Activated CD4-positive, alpha-beta T cell treated with anti-CD3 and anti-CD28 coated beads, Interleukin-2, amount 10 ng/mL, durations not matched to agents 24 days and 14 days (primary cell): ENCODE measurements around the gene MICU1. TPM values are rescaled to one million over a fixed set of nuclear protein-coding genes. Genes with fewer than 3 reads are reported as not detected.
"Not testable (repeated sequence)": the region's sequence is repeated elsewhere in the genome, so short reads cannot be mapped to it uniquely, and the experiment has no call there.

Source experiments
- DNase-seq: peaks from one replicate; pipeline ENCODE4 v3.0.0; 2022
- H3K27ac Mint-ChIP-seq: one replicate; pipeline ENCODE4 v1.8.0; 2022; ENCODE audit warnings: mild to moderate bottlenecking, mixed read lengths
- H3K27me3 Mint-ChIP-seq: one replicate; pipeline ENCODE4 v1.8.0; 2022; ENCODE audit warnings: mixed read lengths
- H3K36me3 Mint-ChIP-seq: one replicate; pipeline ENCODE4 v1.8.0; 2022; ENCODE audit warnings: low read depth, mild to moderate bottlenecking, mixed read lengths
- H3K4me1 Mint-ChIP-seq: one replicate; pipeline ENCODE4 v1.8.0; 2021; ENCODE audit warnings: mixed read lengths
- H3K4me3 Mint-ChIP-seq: one replicate; pipeline ENCODE4 v1.8.0; 2022; ENCODE audit warnings: mild to moderate bottlenecking, moderate library complexity, mixed read lengths
- H3K9me3 Mint-ChIP-seq: one replicate; pipeline ENCODE4 v1.8.0; 2021; ENCODE audit warnings: mixed read lengths
- intact Hi-C: fragments of 100-400 bp; cut with micrococcal nuclease; formaldehyde crosslinking; loops from one replicate; pipeline ENCODE4 v1.15.1; 2023
- total RNA-seq: library from RNA; stranded (reverse); gene quantifications from 2 replicates; pipeline ENCODE4 v1.2.3, GENCODE V29; 2022

The MICU1 gene
- total RNA-seq, 1 donor from 2014 or later = 36.1 TPM

DNA sequence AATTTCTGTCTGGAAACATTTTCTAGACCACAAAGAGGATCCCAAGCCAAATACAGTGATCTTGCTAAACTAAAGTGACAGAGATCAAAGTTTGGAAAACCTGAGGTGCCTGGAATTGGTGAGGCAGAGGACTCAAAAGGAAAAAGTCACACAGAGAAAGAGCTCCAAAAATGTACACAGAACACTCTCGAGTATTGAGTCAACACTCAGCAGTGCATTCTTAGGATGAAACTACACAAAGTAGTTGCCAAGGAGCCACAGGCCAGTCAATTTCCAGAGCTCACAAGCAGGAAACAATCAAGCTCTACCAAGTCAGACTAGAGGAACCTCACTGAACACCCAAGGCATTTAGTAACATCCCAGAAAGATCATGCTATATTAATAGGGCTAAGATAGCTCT is 61.3 kb downstream of the MICU1 start:
- peak; percentile 61 for DNase-seq
- Mint-ChIP-seq H3K27me3 (no peaks in the 10 kb centered on the region), H3K9me3 (peaks cover 9% of the 10 kb centered on the region), H3K4me1 (peaks cover 41% of the 10 kb centered on the region), H3K4me3 (no peak overlapping the region), H3K27ac (peak overlapping the region; percentile 83), H3K36me3 (peaks cover 49% of the 10 kb centered on the region)
- intact Hi-C loops = loop anchor here (2.0 to 5.0 kb wide), 3 partner anchors 128 to 603 kb away; partner anchors contain the start of genes ECD, FAM149B1 and MCU

DNA sequence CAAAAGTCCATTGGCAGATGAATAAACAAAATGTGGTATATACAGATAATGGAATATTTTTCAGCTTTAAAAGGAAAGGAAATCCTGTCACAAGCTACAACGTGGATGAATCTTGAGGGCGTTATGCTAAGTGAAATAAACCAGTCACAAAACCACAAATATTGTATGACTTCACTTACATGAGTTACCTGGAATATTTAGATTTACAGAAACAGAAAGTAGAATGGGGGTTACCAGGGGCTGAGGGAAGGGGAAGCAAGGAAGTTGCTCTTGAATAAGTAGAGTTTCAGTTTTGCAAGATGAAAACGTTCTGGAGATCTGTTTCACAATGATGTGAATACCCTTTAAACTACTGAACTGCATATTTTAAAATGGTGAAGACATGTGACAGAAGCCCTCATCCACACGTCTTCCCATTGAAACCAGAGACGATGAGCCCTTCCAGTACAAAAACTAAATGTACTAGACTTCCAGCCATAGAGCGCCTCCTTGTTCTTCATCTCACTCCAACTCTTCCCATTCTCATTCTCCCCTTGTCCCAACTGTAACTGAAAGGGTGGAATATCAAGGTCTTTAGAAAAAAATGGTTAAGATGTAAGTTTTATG is 62.4 kb downstream of the MICU1 start:
- peaks cover 41% of the 10 kb centered on the region for H3K4me1 Mint-ChIP-seq
- H3K36me3 Mint-ChIP-seq = peaks cover 53% of the 10 kb centered on the region
- no peaks in the 10 kb centered on the region for H3K27me3 Mint-ChIP-seq
- H3K27ac Mint-ChIP-seq = peak overlapping the region; percentile 96
- intact Hi-C loops = loop anchor here (1.0 to 5.0 kb wide), 4 partner anchors 63 to 604 kb away; partner anchors contain the start of genes ECD, FAM149B1 and MICU1
- DNase-seq = peak; percentile 79
- H3K9me3 Mint-ChIP-seq = peaks cover 9% of the 10 kb centered on the region
- H3K4me3 Mint-ChIP-seq = peak overlapping the region; percentile 75

DNA sequence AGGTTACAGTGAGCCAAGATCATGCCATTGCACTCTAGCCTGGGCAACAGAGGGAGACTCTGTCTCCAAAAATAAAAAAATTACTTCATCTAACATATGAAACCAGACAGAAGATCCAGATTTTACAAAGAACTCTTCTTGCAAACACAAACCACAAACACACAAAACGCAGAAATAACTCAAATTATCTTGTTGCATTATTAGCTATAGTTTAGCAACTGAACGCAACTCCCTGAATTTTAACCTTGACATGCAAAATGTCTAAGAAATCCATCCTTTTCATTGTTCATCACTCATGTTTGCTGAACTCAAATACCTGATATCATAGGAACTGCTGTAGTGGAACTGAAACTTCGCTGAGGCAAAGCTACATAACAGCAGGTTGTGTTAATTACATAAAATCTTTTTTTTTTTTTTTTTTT is 64.1 kb downstream of the MICU1 start:
- intact Hi-C loops = loop anchor here (2.0 to 5.0 kb wide), 3 partner anchors 199 to 606 kb away; partner anchors contain the start of genes ECD and FAM149B1
- H3K27me3 Mint-ChIP-seq = no peaks in the 10 kb centered on the region
- peaks cover 9% of the 10 kb centered on the region for H3K9me3 Mint-ChIP-seq
- no peak overlapping the region for H3K4me3 Mint-ChIP-seq
- peaks cover 58% of the 10 kb centered on the region for H3K36me3 Mint-ChIP-seq
- H3K4me1 Mint-ChIP-seq = peaks cover 36% of the 10 kb centered on the region
- no peak for DNase-seq
- peak overlapping the region; percentile 29 for H3K27ac Mint-ChIP-seq

DNA sequence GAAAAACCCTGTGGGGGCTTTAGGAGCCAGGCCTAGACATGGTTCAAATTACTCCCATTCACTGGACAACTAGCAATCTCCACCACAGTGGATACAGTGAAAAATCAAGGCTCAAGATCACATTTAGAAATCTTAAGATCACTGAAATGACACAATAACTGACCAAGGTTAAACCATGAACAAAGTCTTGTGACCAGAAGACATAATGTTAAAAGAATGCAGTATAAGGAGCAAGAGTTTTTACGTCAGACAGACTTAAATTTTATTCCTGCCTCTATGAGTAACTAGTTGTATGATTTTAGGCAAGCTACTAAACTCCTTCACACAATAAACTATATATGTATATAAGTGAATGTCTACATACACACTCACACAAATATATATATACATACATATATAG is 68.5 kb downstream of the MICU1 start:
- Mint-ChIP-seq H3K9me3 (no peaks in the 10 kb centered on the region), H3K27me3 (no peaks in the 10 kb centered on the region), H3K36me3 (peaks cover 31% of the 10 kb centered on the region), H3K27ac (no peak overlapping the region), H3K4me1 (peaks cover 12% of the 10 kb centered on the region), H3K4me3 (no peak overlapping the region)
- intact Hi-C loops = no loop called here
- DNase-seq = no peak

DNA sequence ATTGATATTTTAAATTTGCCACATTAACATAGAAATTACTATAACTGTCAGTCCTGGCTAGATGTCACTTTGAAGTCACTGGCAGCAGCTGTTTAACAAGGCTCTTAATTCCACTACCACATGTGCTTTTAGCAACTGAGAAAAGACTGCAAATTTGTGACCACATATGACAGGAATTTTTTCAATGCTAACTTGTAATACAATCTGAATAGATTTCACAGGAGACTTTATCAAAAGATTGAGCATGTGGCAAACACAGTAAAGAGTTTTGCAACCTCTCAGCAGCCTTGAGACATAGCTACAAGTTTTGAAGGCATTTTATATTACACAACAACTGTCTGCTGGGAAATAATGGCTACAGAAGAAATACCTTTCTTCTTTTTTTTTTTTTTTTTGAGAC is 73.0 kb downstream of the MICU1 start:
- H3K4me3 Mint-ChIP-seq = no peak overlapping the region
- intact Hi-C loops = no loop called here
- H3K9me3 Mint-ChIP-seq = no peaks in the 10 kb centered on the region
- peaks cover 26% of the 10 kb centered on the region for H3K36me3 Mint-ChIP-seq
- H3K27ac Mint-ChIP-seq = no peak overlapping the region
- no peak for DNase-seq
- no peaks in the 10 kb centered on the region for H3K4me1 Mint-ChIP-seq
- H3K27me3 Mint-ChIP-seq = no peaks in the 10 kb centered on the region

DNA sequence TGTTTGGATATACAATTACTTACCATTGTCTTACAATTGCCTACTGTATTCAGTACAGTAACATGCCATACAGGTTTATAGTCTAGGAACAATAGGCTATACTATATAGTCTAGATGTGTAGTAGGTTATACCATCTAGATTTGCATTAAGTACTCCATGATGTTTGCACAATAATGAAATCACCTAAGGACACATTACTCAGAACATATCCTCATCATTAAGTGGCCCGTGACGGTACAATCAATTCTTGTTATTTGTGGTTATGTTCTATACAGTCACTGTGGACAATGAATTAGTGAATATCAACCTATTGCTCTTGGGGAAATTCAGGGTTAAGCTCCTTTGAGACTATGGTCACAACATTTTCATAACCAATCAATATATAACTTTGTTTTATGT is 75.6 kb downstream of the MICU1 start:
- Mint-ChIP-seq H3K4me3 (no peak overlapping the region), H3K27ac (no peak overlapping the region), H3K36me3 (peaks cover 30% of the 10 kb centered on the region), H3K4me1 (no peaks in the 10 kb centered on the region), H3K27me3 (no peaks in the 10 kb centered on the region), H3K9me3 (no peaks in the 10 kb centered on the region)
- intact Hi-C loops = no loop called here
- no peak for DNase-seq

DNA sequence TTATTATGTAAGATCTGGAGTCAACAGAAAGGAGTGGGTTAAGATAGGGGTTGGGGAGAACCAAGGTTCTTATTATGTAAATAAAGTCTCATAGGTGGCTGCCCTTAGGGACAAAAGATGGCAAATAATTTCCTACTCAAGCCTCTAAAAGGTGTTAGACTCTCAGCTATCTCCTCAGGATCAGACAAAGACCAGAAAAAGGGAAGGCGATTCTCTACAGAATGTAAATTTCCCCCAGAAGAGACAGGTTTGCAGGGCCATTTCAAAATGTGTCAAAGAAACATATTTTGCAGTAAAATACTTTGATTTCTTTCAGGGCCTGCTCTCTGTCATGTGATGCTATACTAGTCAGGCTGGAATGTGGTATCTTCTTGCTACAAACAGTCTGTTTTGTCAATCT is 80.3 kb downstream of the MICU1 start:
- peaks cover 5% of the 10 kb centered on the region for H3K9me3 Mint-ChIP-seq
- peaks cover 41% of the 10 kb centered on the region for H3K36me3 Mint-ChIP-seq
- intact Hi-C loops = no loop called here
- H3K27ac Mint-ChIP-seq = no peak overlapping the region
- H3K4me3 Mint-ChIP-seq = no peak overlapping the region
- DNase-seq = no peak
- H3K27me3 Mint-ChIP-seq = no peaks in the 10 kb centered on the region
- H3K4me1 Mint-ChIP-seq = no peaks in the 10 kb centered on the region

DNA sequence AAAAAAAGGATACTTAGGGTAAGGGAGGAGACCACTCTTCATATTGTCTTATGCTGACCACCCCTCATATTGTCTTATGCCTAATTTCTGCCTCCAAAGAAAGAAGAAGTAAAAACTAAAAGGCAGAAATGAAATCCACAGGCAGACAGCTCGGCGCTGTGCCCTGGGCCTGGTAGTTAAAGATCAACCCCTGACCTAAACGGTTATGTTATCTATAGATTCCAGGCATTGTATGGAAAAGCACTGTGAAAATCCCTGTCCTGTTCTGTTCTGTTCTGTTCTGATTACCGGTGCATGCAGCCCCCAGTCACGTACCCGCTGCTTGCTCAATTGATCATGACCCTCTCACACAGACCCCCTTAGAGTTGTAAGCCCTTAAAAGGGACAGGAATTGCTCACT is 82.0 kb downstream of the MICU1 start:
- H3K27ac Mint-ChIP-seq, H3K27me3 Mint-ChIP-seq, H3K9me3 Mint-ChIP-seq, intact Hi-C loops, H3K4me3 Mint-ChIP-seq, DNase-seq, H3K4me1 Mint-ChIP-seq: not testable (repeated sequence)
- peaks cover 41% of the 10 kb centered on the region for H3K36me3 Mint-ChIP-seq

DNA sequence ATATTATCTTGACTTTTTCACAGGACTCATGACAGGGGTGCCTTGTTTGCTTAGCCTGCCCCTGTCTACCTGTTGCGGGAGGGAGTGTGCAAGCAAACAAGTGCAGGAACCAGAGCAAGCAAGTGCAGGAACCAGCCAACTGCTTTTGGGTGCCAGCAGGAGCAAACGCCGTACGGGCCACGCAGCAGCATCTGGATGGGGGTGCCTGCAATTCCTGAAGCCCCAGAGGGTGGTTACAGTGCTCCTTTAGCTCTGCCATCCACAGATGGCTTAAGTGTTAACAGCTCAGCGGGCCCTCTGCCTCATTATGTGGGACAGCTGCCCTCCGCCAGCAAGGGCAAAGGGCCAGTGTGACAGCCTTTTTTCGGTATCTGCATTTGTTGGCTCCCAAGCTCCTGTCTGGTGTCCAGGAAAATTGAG is 83.5 kb downstream of the MICU1 start:
- Mint-ChIP-seq H3K27me3 (no peaks in the 10 kb centered on the region), H3K4me1 (peaks cover 8% of the 10 kb centered on the region), H3K4me3 (no peak overlapping the region), H3K36me3 (peaks cover 33% of the 10 kb centered on the region), H3K27ac (no peak overlapping the region), H3K9me3 (peaks cover 5% of the 10 kb centered on the region)
- intact Hi-C loops = no loop called here
- no peak for DNase-seq

DNA sequence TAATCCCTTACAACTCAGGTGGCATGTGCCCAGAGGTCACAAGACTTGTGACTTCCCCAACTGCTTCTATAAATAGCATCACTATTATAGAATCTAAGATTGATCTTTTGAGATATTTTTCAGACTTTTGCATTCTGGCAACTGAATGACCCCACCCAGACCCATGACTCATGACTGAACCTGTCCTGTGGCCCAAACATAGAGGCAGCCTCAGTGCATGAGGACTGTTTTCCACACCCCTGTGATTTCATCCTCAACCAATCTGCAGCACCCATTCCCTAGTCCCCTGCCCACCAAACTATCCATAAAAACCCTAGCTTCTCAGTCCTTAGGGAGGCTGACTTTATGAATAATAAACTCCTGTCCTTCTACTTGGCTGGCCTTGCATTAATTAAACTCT is 84.5 kb downstream of the MICU1 start:
- peaks cover 10% of the 10 kb centered on the region for H3K4me1 Mint-ChIP-seq
- DNase-seq = no peak
- no peak overlapping the region for H3K4me3 Mint-ChIP-seq
- H3K27ac Mint-ChIP-seq = no peak overlapping the region
- intact Hi-C loops = no loop called here
- H3K36me3 Mint-ChIP-seq = peaks cover 31% of the 10 kb centered on the region
- peaks cover 5% of the 10 kb centered on the region for H3K9me3 Mint-ChIP-seq
- no peaks in the 10 kb centered on the region for H3K27me3 Mint-ChIP-seq

DNA sequence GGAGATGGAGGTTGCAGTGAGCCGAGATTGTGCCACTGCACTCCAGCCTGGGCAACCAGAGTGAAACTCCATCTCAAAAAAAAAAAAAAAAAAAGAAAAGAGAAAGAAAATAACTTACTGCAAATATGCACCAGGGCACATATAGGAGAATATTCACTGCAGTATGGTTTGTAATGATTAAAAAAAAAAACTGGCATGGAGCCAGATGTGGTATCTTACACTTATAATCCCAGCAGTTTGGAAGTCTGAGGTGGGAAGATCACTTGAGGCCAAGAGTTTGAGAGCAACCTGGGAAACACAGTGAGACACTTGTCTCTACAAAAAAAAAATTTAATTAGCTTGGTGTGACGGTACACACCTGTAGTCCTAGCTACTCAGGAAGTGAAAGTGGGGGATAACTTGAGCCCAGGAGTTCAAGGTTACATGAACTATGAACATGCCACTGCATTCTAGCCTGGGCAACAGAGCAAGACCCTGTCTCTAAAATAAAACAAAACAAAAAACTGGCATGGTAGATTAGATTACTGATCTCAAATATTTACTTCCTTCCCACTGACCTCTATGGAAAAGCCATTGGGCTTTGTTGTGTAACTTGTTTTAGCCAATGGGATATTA is 85.6 kb downstream of the MICU1 start:
- peaks cover 25% of the 10 kb centered on the region for H3K36me3 Mint-ChIP-seq
- H3K9me3 Mint-ChIP-seq = peaks cover 5% of the 10 kb centered on the region
- no peaks in the 10 kb centered on the region for H3K27me3 Mint-ChIP-seq
- H3K4me3 Mint-ChIP-seq = no peak overlapping the region
- H3K4me1 Mint-ChIP-seq = peaks cover 10% of the 10 kb centered on the region
- H3K27ac Mint-ChIP-seq = no peak overlapping the region
- intact Hi-C loops = no loop called here
- no peak for DNase-seq

DNA sequence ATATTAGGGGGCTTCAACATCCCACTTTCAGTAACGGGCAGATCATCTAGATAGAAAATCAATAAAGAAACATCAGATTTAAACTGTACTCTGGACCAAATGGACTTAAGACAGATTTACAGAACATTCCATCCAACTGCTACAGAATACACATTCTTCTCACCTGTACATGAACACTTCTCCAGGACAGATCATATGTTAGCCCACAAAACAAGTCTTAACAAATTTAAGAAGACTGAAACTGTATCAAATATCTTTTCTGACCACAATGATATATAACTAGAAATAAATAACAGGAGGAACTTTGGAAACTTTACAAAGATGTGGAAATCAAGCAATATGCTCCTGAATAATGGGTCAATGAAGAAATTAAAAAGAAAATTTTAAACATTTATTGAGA is 86.7 kb downstream of the MICU1 start:
- peaks cover 24% of the 10 kb centered on the region for H3K36me3 Mint-ChIP-seq
- H3K27ac Mint-ChIP-seq = no peak overlapping the region
- intact Hi-C loops = no loop called here
- peaks cover 5% of the 10 kb centered on the region for H3K9me3 Mint-ChIP-seq
- H3K4me3 Mint-ChIP-seq = no peak overlapping the region
- DNase-seq = no peak
- no peaks in the 10 kb centered on the region for H3K27me3 Mint-ChIP-seq
- peaks cover 10% of the 10 kb centered on the region for H3K4me1 Mint-ChIP-seq

DNA sequence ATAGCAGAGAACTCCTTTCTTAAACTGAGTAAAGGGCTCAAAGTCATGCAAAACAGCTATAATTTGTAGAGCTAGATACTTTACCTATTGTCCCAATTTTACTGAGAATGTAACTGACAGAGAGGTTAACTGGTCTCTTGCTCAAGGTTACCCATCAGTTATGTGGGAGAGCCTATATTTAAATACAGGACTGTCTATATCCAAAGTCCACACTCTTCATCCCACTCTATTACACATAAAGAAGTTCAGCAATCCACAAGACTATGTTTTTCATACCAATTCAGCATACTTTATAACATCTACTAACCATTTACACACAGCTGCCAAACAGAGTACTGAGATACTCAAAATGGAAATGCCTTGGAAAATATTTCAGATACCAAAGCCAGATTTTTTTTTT is 100.2 kb downstream of the MICU1 start:
- DNase-seq = no peak
- no peaks in the 10 kb centered on the region for H3K4me1 Mint-ChIP-seq
- intact Hi-C loops = no loop called here
- H3K36me3 Mint-ChIP-seq = no peaks in the 10 kb centered on the region
- no peaks in the 10 kb centered on the region for H3K27me3 Mint-ChIP-seq
- no peaks in the 10 kb centered on the region for H3K9me3 Mint-ChIP-seq
- H3K4me3 Mint-ChIP-seq = no peak overlapping the region
- H3K27ac Mint-ChIP-seq = no peak overlapping the region

DNA sequence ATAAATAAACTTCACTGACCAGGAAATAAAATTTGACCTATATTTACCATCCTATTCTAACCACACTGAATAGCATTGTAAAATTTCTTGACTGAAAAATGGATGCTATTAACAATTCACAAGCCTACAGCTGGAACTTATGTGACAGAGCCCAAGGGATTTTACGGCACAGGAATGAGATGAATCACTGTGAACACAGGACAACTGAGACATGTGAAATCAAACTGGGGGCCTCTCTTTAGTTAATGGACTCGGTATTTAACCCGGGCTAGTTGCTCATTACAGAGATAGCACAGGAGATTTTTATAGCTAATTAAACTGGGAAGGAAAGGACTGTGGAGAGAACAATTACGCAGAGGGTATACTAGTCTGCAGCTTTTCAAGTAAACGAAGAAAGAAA is 100.6 kb downstream of the MICU1 start:
- DNase-seq = no peak
- Mint-ChIP-seq H3K4me3 (no peak overlapping the region), H3K36me3 (no peaks in the 10 kb centered on the region), H3K27me3 (no peaks in the 10 kb centered on the region), H3K4me1 (no peaks in the 10 kb centered on the region), H3K9me3 (no peaks in the 10 kb centered on the region), H3K27ac (no peak overlapping the region)
- intact Hi-C loops = no loop called here

DNA sequence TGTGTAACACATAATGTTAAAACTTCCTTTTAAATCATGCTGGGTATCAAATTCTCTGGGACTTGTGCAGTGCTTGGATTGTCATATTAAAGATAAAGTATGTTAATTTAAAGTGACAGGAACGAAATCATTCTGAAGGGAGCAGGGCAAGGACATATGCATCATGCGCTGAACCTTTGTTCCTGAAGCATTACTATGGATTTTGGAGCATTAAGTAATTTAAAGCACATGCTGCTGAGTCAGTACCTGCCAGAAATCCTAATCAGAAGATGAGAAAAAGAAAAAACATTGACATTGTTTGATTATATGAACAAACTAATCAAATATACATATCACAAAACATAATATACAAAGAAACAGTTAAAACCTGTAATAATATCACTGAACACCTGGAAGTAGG is 101.4 kb downstream of the MICU1 start:
- intact Hi-C loops = no loop called here
- Mint-ChIP-seq H3K27me3 (no peaks in the 10 kb centered on the region), H3K4me3 (no peak overlapping the region), H3K27ac (no peak overlapping the region), H3K36me3 (no peaks in the 10 kb centered on the region), H3K4me1 (no peaks in the 10 kb centered on the region), H3K9me3 (no peaks in the 10 kb centered on the region)
- no peak for DNase-seq
